MCF 10A (cell line): ENCODE data around the gene MTUS2. TPM values are rescaled to one million over a fixed set of nuclear protein-coding genes. Genes with fewer than 3 reads are reported as not detected.
A peak's percentile ranks its signal among the peaks of the same experiment; 100 is the strongest.

ENCODE experiments used
- BruUV-seq: library from RNA; stranded (reverse); fragments of 400-500 nt; replicated peaks from 2 replicates; lab custom pipeline; 2021; lab: Mats Ljungman, UMichigan
- CTCF ChIA-PET: fragments of 300-600 bp; sonication (Branson Sonifier 250); formaldehyde crosslinking; extraction: SDS; loops from one replicate; lab custom pipeline; 2021; ENCODE audit warnings: antibody characterized with exemption, inconsistent platforms; lab: Yijun Ruan, JAX
- POLR2A ChIA-PET: fragments of 300-600, 350-650 bp; sonication (Branson Sonifier 250); formaldehyde crosslinking; extraction: SDS; loops from one replicate; lab custom pipeline; 2020; ENCODE audit warnings: antibody characterized with exemption, inconsistent platforms; lab: Yijun Ruan, JAX
- DNase-seq: peaks from one replicate; pipeline ENCODE4 v3.0.0-alpha.2; 2018; ENCODE audit not compliant: unreplicated experiment
- H3K27ac Mint-ChIP-seq: one replicate; pipeline ENCODE4 v1.8.0; 2022; ENCODE audit warnings: mild to moderate bottlenecking, low read depth, mixed read lengths; ENCODE audit not compliant: unreplicated experiment
- H3K27me3 Mint-ChIP-seq: one replicate; pipeline ENCODE4 v1.8.0; 2022; ENCODE audit warnings: mixed read lengths; ENCODE audit not compliant: insufficient read depth, unreplicated experiment
- H3K36me3 Mint-ChIP-seq: one replicate; pipeline ENCODE4 v1.8.0; 2022; ENCODE audit warnings: mild to moderate bottlenecking, moderate library complexity, mixed read lengths; ENCODE audit not compliant: insufficient read depth, unreplicated experiment
- H3K4me1 Mint-ChIP-seq: one replicate; pipeline ENCODE4 v1.8.0; 2022; ENCODE audit warnings: mixed read lengths; ENCODE audit not compliant: insufficient read depth, unreplicated experiment
- H3K4me3 Mint-ChIP-seq: one replicate; pipeline ENCODE4 v1.8.0; 2022; ENCODE audit warnings: mild to moderate bottlenecking, moderate library complexity, mixed read lengths; ENCODE audit not compliant: unreplicated experiment
- H3K9me3 Mint-ChIP-seq: one replicate; pipeline ENCODE4 v1.8.0; 2022; ENCODE audit warnings: mixed read lengths; ENCODE audit not compliant: unreplicated experiment
- intact Hi-C: fragments of 100-400 bp; cut with micrococcal nuclease; formaldehyde crosslinking; loops from 2 replicates; pipeline ENCODE4 v1.14.1; 2022
- total RNA-seq: library from RNA; stranded (reverse); gene quantifications from 2 replicates; pipeline ENCODE4 v1.2.3, GENCODE V29; 2022
- TF ChIP-seq, protein P1 (sequence below): fragments of 200-600 bp; IDR thresholded peaks from one replicate; pipeline ENCODE4 v1.8.0; 2022; ENCODE audit warnings: antibody characterized with exemption, mild to moderate bottlenecking; ENCODE audit not compliant: unreplicated experiment

Gene MTUS2
- total RNA-seq, 1 experiment from 2014 or later = not detected

- DNase-seq = no peak
- Mint-ChIP-seq H3K4me3 (no peak overlapping the region), H3K9me3 (no peaks in the 10 kb centered on the region), H3K27ac (no peak overlapping the region), H3K4me1 (peaks cover 16% of the 10 kb centered on the region), H3K36me3 (no peaks in the 10 kb centered on the region), H3K27me3 (no peaks in the 10 kb centered on the region)
- intact Hi-C loops = no loop called here
- BruUV-seq = no TSS peak
- ChIA-PET CTCF (interaction anchor here (1.2 kb wide), 1 partner anchor 9 kb away, joined by 6 read pairs; no protein-coding TSS in a partner anchor), POLR2A (no interaction called here)
- TF ChIP-seq, protein P1, sequence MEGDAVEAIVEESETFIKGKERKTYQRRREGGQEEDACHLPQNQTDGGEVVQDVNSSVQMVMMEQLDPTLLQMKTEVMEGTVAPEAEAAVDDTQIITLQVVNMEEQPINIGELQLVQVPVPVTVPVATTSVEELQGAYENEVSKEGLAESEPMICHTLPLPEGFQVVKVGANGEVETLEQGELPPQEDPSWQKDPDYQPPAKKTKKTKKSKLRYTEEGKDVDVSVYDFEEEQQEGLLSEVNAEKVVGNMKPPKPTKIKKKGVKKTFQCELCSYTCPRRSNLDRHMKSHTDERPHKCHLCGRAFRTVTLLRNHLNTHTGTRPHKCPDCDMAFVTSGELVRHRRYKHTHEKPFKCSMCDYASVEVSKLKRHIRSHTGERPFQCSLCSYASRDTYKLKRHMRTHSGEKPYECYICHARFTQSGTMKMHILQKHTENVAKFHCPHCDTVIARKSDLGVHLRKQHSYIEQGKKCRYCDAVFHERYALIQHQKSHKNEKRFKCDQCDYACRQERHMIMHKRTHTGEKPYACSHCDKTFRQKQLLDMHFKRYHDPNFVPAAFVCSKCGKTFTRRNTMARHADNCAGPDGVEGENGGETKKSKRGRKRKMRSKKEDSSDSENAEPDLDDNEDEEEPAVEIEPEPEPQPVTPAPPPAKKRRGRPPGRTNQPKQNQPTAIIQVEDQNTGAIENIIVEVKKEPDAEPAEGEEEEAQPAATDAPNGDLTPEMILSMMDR = no peak
Observed at GRCh38 chr13:29464105-29464679, 644.1 kb downstream of the MTUS2 start.

DNA sequence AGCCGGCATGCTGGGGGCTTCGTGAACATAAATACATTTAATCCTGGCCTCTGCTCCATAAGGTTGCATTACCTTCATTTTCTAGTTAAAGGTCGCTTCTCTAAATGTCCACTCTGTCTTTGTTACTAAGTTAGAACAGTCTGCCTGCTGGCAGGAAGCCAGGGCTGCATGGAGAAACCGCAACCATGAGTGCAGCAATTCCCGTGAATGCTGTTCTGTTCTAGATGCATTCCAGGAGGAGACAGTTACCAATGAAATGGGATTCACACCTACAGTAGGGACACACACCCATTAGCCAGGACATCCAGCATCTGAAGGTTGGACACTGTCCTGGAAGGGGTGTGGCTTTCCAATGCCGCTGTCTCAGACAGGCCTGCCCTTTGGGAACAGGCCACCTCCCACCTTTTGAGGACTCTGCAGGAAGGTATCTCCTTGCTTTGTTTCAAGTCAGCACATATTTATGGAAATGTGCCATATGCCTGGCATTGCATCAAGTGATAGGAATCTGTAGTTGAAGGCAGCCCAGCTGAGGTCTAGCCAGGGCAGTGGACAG is 645.7 kb downstream of the MTUS2 start:
- Mint-ChIP-seq H3K27ac (no peak overlapping the region), H3K4me1 (peaks cover 11% of the 10 kb centered on the region), H3K9me3 (no peaks in the 10 kb centered on the region), H3K27me3 (no peaks in the 10 kb centered on the region), H3K4me3 (no peak overlapping the region), H3K36me3 (no peaks in the 10 kb centered on the region)
- peak; percentile 73 for DNase-seq
- TF ChIP-seq, protein P1 = no peak
- BruUV-seq = no TSS peak
- ChIA-PET CTCF (interaction anchor here (1.3 kb wide), 1 partner anchor 241 kb away, joined by 3 read pairs; no protein-coding TSS in a partner anchor), POLR2A (interaction anchor here (1.0 kb wide), 1 partner anchor 11 kb away, joined by 3 read pairs; no protein-coding TSS in a partner anchor)
- intact Hi-C loops = no loop called here

DNA sequence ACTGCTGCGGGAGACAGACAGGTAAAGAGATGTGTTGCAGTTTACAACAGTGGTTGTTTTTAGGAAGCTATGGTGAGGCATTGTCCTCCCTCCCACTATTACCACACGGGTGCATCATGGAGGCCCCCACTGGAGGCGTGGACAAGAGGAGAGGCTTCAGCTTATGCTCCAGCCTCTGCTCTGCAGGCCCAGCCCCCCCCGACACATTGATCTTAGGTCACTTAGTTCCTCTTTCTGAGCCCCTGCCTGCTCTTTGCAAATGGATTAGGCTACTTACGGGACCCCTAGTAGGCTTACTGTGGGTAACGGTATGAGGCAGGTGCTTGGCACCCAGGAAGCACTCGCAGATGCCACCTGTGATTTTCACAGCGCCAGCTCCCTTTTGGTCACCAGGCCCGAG is 651.4 kb downstream of the MTUS2 start:
- Mint-ChIP-seq H3K27ac (no peak overlapping the region), H3K4me3 (no peak overlapping the region), H3K4me1 (no peaks in the 10 kb centered on the region), H3K36me3 (no peaks in the 10 kb centered on the region), H3K9me3 (no peaks in the 10 kb centered on the region), H3K27me3 (no peaks in the 10 kb centered on the region)
- TF ChIP-seq, protein P1 = no peak
- DNase-seq = no peak
- BruUV-seq = no TSS peak
- POLR2A ChIA-PET = no interaction called here
- CTCF ChIA-PET = interaction anchor here (0.6 to 2.2 kb wide), 13 partner anchors 12 to 1422 kb away, joined by 3 to 7 read pairs (median 4); no protein-coding TSS in a partner anchor
- intact Hi-C loops = loop anchor here (5.0 kb wide), 2 partner anchors 34 to 104 kb away; no protein-coding TSS in a partner anchor

GRCh38 chr13:29472332-29472961 is 652.3 kb downstream of the MTUS2 start:
- intact Hi-C loops = loop anchor here (1.0 to 5.0 kb wide), 3 partner anchors 35 to 236 kb away; no protein-coding TSS in a partner anchor
- Mint-ChIP-seq H3K36me3 (no peaks in the 10 kb centered on the region), H3K4me3 (no peak overlapping the region), H3K27ac (no peak overlapping the region), H3K27me3 (no peaks in the 10 kb centered on the region), H3K4me1 (no peaks in the 10 kb centered on the region), H3K9me3 (no peaks in the 10 kb centered on the region)
- no TSS peak for BruUV-seq
- ChIA-PET POLR2A (interaction anchor here (1.0 kb wide), 1 partner anchor 33 kb away, joined by 3 read pairs; no protein-coding TSS in a partner anchor), CTCF (interaction anchor here (0.5 to 2.2 kb wide), 19 partner anchors 9 to 1512 kb away, joined by 3 to 10 read pairs (median 4); no protein-coding TSS in a partner anchor)
- peak; percentile 72 for DNase-seq
- TF ChIP-seq, protein P1 = peak; percentile 94
